ENCODE data around the gene MLH3. TPM values are rescaled to one million over a fixed set of nuclear protein-coding genes. Genes with fewer than 3 reads are reported as not detected.

The MLH3 gene
- total and polyA plus RNA-seq, 2 experiments from 2014 or later = 10.7 to 14.7 TPM

GRCh38 chr14:75098212-75098611 lies 46.9 kb upstream of the MLH3 start:
- peaks cover 75% of the 10 kb centered on the region for H3K36me3 Mint-ChIP-seq (ENCODE audit: low read depth)

DNA sequence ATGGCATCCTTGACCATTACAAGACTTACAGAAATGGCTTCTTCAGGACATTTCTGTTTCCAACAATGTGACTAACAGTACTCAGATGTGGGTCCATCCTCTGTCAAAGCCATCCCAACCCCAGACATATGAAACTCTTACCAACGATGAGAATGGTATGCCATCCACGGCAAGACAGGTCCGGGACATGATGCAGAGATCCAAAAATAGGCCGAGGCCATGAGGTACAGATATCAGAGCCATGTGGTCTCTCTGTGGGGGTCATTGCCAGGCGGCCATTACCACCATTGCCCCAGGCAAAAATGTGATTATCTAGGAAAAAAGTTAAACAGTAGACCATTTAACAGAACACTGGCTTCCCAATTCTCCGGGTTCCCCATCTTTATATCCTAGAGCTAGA lies 45.7 kb upstream of the MLH3 start:
- DNase-seq (ENCODE audit: low spot score) (no peak), ATAC-seq (no peak)
- no peaks in the 10 kb centered on the region for H3K27me3 ChIP-seq (ENCODE audit: insufficient read depth)
- no peaks in the 10 kb centered on the region for H3K9me2 ChIP-seq (ENCODE audit: insufficient read depth)
- no peak overlapping the region for H2AFZ ChIP-seq
- no peak overlapping the region for H3K4me2 ChIP-seq
- H3K36me3 Mint-ChIP-seq (ENCODE audit: low read depth) = peaks cover 73% of the 10 kb centered on the region
- H3K27ac Mint-ChIP-seq = no peak overlapping the region
- no peak overlapping the region for H3K27ac ChIP-seq (ENCODE audit: low read depth)
- H3F3A ChIP-seq (replicated peaks; ENCODE audit: low read depth) = no peaks in the 10 kb centered on the region; the same call in 1 of the 2 replicates
- peaks cover 4% of the 10 kb centered on the region; the same call in 1 of the 2 replicates for H4K20me1 ChIP-seq (replicated peaks; ENCODE audit: insufficient read depth)
- no peaks in the 10 kb centered on the region for H3K79me2 ChIP-seq (replicated peaks; ENCODE audit: insufficient read depth)
- peaks cover 6% of the 10 kb centered on the region; the same call in 2 of the 3 replicates for H3K4me1 Mint-ChIP-seq
- H3K4me3 Mint-ChIP-seq = no peak overlapping the region
- H3K4me1 ChIP-seq (ENCODE audit: insufficient read depth) = no peaks in the 10 kb centered on the region; the same call in 1 of the 2 replicates
- H3K9me3 Mint-ChIP-seq = no peaks in the 10 kb centered on the region
- no peaks in the 10 kb centered on the region for H3K27me3 Mint-ChIP-seq (ENCODE audit: insufficient read depth, low read depth, poor library complexity)
- H3K4me3 ChIP-seq = no peak overlapping the region
- peaks cover 15% of the 10 kb centered on the region; the same call in 1 of the 2 replicates for H3K36me3 ChIP-seq (ENCODE audit: insufficient read depth)
- TF ChIP-seq EZH2 (IDR thresholded peaks at IDR 0.05; ENCODE audit: low read depth, unreplicated experiment) = no peak
- TF ChIP-seq REST (IDR thresholded peaks at IDR 0.05; ENCODE audit: unreplicated experiment) = no peak
- TF ChIP-seq ZNF331 (CRISPR knock-in tag; IDR thresholded peaks at IDR 0.05; ENCODE audit: low read depth) = no peak

More at GRCh38 chr14:75098212-75098611, 46.9 kb upstream of the MLH3 start:
- Histone ChIP-seq H3K27me3 (ENCODE audit: insufficient read depth) (no peaks in the 10 kb centered on the region), H3K4me2 (no peak overlapping the region), H3F3A (replicated peaks; ENCODE audit: low read depth) (no peaks in the 10 kb centered on the region; the same call in 1 of the 2 replicates), H3K4me1 (ENCODE audit: insufficient read depth) (no peaks in the 10 kb centered on the region; the same call in 1 of the 2 replicates), H4K20me1 (replicated peaks; ENCODE audit: insufficient read depth) (peaks cover 4% of the 10 kb centered on the region; the same call in 1 of the 2 replicates), H3K79me2 (replicated peaks; ENCODE audit: insufficient read depth) (no peaks in the 10 kb centered on the region), H3K9me2 (ENCODE audit: insufficient read depth) (no peaks in the 10 kb centered on the region), H3K4me3 (no peak overlapping the region), H2AFZ (no peak overlapping the region), H3K27ac (ENCODE audit: low read depth) (no peak overlapping the region), H3K36me3 (ENCODE audit: insufficient read depth) (peaks cover 15% of the 10 kb centered on the region; the same call in 1 of the 2 replicates)
- no peak for TF ChIP-seq POLR2AphosphoS5 (IDR thresholded peaks at IDR 0.05; ENCODE audit: low read depth)
- TF ChIP-seq ZNF114 (CRISPR knock-in tag; IDR thresholded peaks at IDR 0.05) = no peak
- TF ChIP-seq CREB1 (CRISPR knock-in tag; IDR thresholded peaks at IDR 0.05; ENCODE audit: low read depth) = no peak
- TF ChIP-seq EZH2 (IDR thresholded peaks at IDR 0.05; ENCODE audit: low read depth, unreplicated experiment) = no peak
- TF ChIP-seq, protein P1, sequence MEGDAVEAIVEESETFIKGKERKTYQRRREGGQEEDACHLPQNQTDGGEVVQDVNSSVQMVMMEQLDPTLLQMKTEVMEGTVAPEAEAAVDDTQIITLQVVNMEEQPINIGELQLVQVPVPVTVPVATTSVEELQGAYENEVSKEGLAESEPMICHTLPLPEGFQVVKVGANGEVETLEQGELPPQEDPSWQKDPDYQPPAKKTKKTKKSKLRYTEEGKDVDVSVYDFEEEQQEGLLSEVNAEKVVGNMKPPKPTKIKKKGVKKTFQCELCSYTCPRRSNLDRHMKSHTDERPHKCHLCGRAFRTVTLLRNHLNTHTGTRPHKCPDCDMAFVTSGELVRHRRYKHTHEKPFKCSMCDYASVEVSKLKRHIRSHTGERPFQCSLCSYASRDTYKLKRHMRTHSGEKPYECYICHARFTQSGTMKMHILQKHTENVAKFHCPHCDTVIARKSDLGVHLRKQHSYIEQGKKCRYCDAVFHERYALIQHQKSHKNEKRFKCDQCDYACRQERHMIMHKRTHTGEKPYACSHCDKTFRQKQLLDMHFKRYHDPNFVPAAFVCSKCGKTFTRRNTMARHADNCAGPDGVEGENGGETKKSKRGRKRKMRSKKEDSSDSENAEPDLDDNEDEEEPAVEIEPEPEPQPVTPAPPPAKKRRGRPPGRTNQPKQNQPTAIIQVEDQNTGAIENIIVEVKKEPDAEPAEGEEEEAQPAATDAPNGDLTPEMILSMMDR (conservative IDR thresholded peaks at IDR 0.05; ENCODE audit: low read depth in 2 of 2) = no peak
- no peak for TF ChIP-seq JUNB (IDR thresholded peaks at IDR 0.05; ENCODE audit: unreplicated experiment)
- no peak for TF ChIP-seq EZH2phosphoT487 (IDR thresholded peaks at IDR 0.05; ENCODE audit: unreplicated experiment)
- TF ChIP-seq, protein P2, sequence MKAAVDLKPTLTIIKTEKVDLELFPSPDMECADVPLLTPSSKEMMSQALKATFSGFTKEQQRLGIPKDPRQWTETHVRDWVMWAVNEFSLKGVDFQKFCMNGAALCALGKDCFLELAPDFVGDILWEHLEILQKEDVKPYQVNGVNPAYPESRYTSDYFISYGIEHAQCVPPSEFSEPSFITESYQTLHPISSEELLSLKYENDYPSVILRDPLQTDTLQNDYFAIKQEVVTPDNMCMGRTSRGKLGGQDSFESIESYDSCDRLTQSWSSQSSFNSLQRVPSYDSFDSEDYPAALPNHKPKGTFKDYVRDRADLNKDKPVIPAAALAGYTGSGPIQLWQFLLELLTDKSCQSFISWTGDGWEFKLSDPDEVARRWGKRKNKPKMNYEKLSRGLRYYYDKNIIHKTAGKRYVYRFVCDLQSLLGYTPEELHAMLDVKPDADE (IDR thresholded peaks at IDR 0.05) = no peak
- no peaks in the 10 kb centered on the region for H3K27me3 Mint-ChIP-seq (ENCODE audit: insufficient read depth, low read depth, poor library complexity)
- H3K27ac Mint-ChIP-seq = no peak overlapping the region
- DNase-seq (ENCODE audit: low spot score) (no peak), ATAC-seq (no peak)
- no peak overlapping the region for H3K4me3 Mint-ChIP-seq
- no peaks in the 10 kb centered on the region for H3K9me3 Mint-ChIP-seq
- no peaks in the 10 kb centered on the region for H3K4me1 Mint-ChIP-seq
